H9 (cell line): ENCODE results near the gene FADS3. TPM values are rescaled to one million over a fixed set of nuclear protein-coding genes. Genes with fewer than 3 reads are reported as not detected.

Source experiments
- DNase-seq: peaks from one replicate; pipeline ENCODE4 v3.0.0-alpha.2; 2017
- H2AFZ ChIP-seq: one replicate; pipeline ENCODE4 v1.6.1; 2013; ENCODE audit warnings: mild to moderate bottlenecking, low read length, control low read depth, moderate library complexity
- H2AK5ac ChIP-seq: 2 replicates; pipeline ENCODE4 v1.6.1; 2013; ENCODE audit warnings: low read length, control low read depth, mixed read lengths; ENCODE audit not compliant: insufficient read length
- H2BK120ac ChIP-seq: one replicate; pipeline ENCODE4 v1.6.1; 2013; ENCODE audit warnings: low read depth, mild to moderate bottlenecking, low read length, control low read depth, inconsistent platforms; ENCODE audit not compliant: poor library complexity, severe bottlenecking
- H2BK12ac ChIP-seq: 2 replicates; pipeline ENCODE4 v1.6.1; 2013; ENCODE audit warnings: low read length, control low read depth, mixed read lengths, low read depth; ENCODE audit not compliant: insufficient read length
- H2BK15ac ChIP-seq: 2 replicates; pipeline ENCODE4 v1.6.1; 2013; ENCODE audit warnings: low read depth, low read length, control low read depth
- H2BK20ac ChIP-seq: one replicate; pipeline ENCODE4 v1.6.1; 2013; ENCODE audit warnings: low read depth, mild to moderate bottlenecking, low read length, control low read depth, inconsistent platforms; ENCODE audit not compliant: poor library complexity, severe bottlenecking
- H2BK5ac ChIP-seq: 2 replicates; pipeline ENCODE4 v1.6.1; 2013; ENCODE audit warnings: low read length, control low read depth, mixed read lengths; ENCODE audit not compliant: insufficient read length
- H3K14ac ChIP-seq: 2 replicates; pipeline ENCODE4 v1.6.1; 2013; ENCODE audit warnings: low read length, control low read depth; ENCODE audit not compliant: insufficient read depth
- H3K18ac ChIP-seq: 2 replicates; pipeline ENCODE4 v1.6.1; 2013; ENCODE audit warnings: low read depth, mild to moderate bottlenecking, mixed read lengths, low read length, control low read depth; ENCODE audit not compliant: insufficient read length
- H3K23ac ChIP-seq: 2 replicates; pipeline ENCODE4 v1.6.1; 2013; ENCODE audit warnings: low read length, control low read depth, mixed read lengths, low read depth; ENCODE audit not compliant: insufficient read length
- H3K23me2 ChIP-seq: 2 replicates; pipeline ENCODE4 v1.6.1; 2013; ENCODE audit warnings: low read depth, mild to moderate bottlenecking, mixed read lengths, low read length, control low read depth; ENCODE audit not compliant: insufficient read length, poor library complexity, severe bottlenecking
- H3K27ac ChIP-seq: 2 replicates; pipeline ENCODE4 v1.5.1; 2013; ENCODE audit warnings: low read length, control low read depth, mixed read lengths, low read depth; ENCODE audit not compliant: insufficient read length
- H3K27me3 ChIP-seq: 2 replicates; pipeline ENCODE4 v1.6.1; 2013; ENCODE audit warnings: low read length, control low read depth, inconsistent platforms; ENCODE audit not compliant: insufficient read depth
- H3K4ac ChIP-seq: 2 replicates; pipeline ENCODE4 v1.6.1; 2013; ENCODE audit warnings: low read depth, mild to moderate bottlenecking, control low read depth, inconsistent platforms, low read length, moderate library complexity
- H3K4me1 ChIP-seq: 2 replicates; pipeline ENCODE4 v1.6.1; 2013; ENCODE audit warnings: low read length, control low read depth, inconsistent platforms; ENCODE audit not compliant: insufficient read depth
- H3K4me2 ChIP-seq: 2 replicates; pipeline ENCODE4 v1.6.1; 2013; ENCODE audit warnings: low read length, control low read depth, mixed read lengths; ENCODE audit not compliant: insufficient read length, insufficient read depth
- H3K56ac ChIP-seq: 2 replicates; pipeline ENCODE4 v1.6.1; 2013; ENCODE audit warnings: low read depth, mild to moderate bottlenecking, mixed read lengths, low read length, control low read depth; ENCODE audit not compliant: insufficient read length
- H3K79me1 ChIP-seq: 2 replicates; pipeline ENCODE4 v1.6.1; 2013; ENCODE audit warnings: low read depth, mild to moderate bottlenecking, moderate library complexity, low read length, control low read depth, inconsistent platforms; ENCODE audit not compliant: insufficient read depth, poor library complexity, severe bottlenecking
- H3K79me2 ChIP-seq: 2 replicates; pipeline ENCODE4 v1.6.1; 2013; ENCODE audit warnings: low read length, control low read depth, inconsistent platforms; ENCODE audit not compliant: insufficient read depth
- H3K9ac ChIP-seq: 2 replicates; pipeline ENCODE4 v1.6.1; 2013; ENCODE audit warnings: low read length, control low read depth, mixed read lengths; ENCODE audit not compliant: insufficient read length; ENCODE audit errors: extremely low read depth
- H3K9me3 ChIP-seq: one replicate; pipeline ENCODE4 v1.6.1; 2013; ENCODE audit warnings: low read depth, low read length, inconsistent platforms; ENCODE audit not compliant: control insufficient read depth
- H3T11ph ChIP-seq: one replicate; pipeline ENCODE4 v1.6.1; 2013; ENCODE audit warnings: mild to moderate bottlenecking, low read length, control low read depth, inconsistent platforms
- H4K20me1 ChIP-seq: one replicate; pipeline ENCODE4 v1.6.1; 2013; ENCODE audit not compliant: control insufficient read depth, insufficient read length, insufficient read depth
- H4K5ac ChIP-seq: 2 replicates; pipeline ENCODE4 v1.6.1; 2013; ENCODE audit warnings: low read depth, mild to moderate bottlenecking, mixed read lengths, low read length, control low read depth; ENCODE audit not compliant: insufficient read length
- H4K8ac ChIP-seq: replicated peaks from 2 replicates; pipeline ENCODE4 v1.6.1; 2013; ENCODE audit warnings: low read length, control low read depth, mixed read lengths, low read depth; ENCODE audit not compliant: insufficient read length
- H4K91ac ChIP-seq: 2 replicates; pipeline ENCODE4 v1.6.1; 2013; ENCODE audit warnings: low read depth, mild to moderate bottlenecking, moderate library complexity, mixed read lengths, low read length, control low read depth; ENCODE audit not compliant: insufficient read length
- H3K27ac Mint-ChIP-seq, 3 experiments: 2 replicates in 2 of 3; 3 replicates in 1 of 3; pipeline ENCODE4 v1.8.0; 2020 to 2021; ENCODE audit warnings: mixed read lengths in 3 of 3, mild to moderate bottlenecking in 1 of 3, moderate library complexity in 1 of 3
- H3K27me3 Mint-ChIP-seq: 2 replicates; pipeline ENCODE4 v1.8.0; 2021; ENCODE audit warnings: low read depth, mild to moderate bottlenecking, moderate library complexity, mixed read lengths
- H3K36me3 Mint-ChIP-seq, 3 experiments: 2 replicates in 2 of 3; 3 replicates in 1 of 3; pipeline ENCODE4 v1.8.0; 2020 to 2021; ENCODE audit warnings: low read depth in 3 of 3, mixed read lengths in 3 of 3; ENCODE audit not compliant: insufficient read depth in 1 of 3
- H3K4me1 Mint-ChIP-seq, 2 experiments: 2 replicates each; pipeline ENCODE4 v1.8.0; 2020; ENCODE audit warnings: mixed read lengths in 2 of 2
- H3K4me3 Mint-ChIP-seq, 2 experiments: 2 replicates in 1 of 2; 3 replicates in 1 of 2; pipeline ENCODE4 v1.8.0; 2020 to 2021; ENCODE audit warnings: mild to moderate bottlenecking in 2 of 2, mixed read lengths in 2 of 2, moderate library complexity in 1 of 2
- H3K9me3 Mint-ChIP-seq, 2 experiments: 2 replicates in 1 of 2; 3 replicates in 1 of 2; pipeline ENCODE4 v1.8.0; 2020; ENCODE audit warnings: mild to moderate bottlenecking in 2 of 2, mixed read lengths in 2 of 2, moderate library complexity in 1 of 2
- CTCF ChIP-seq: fragments of 200-600 bp; sonication (generic); conservative IDR thresholded peaks from 3 replicates; pipeline ENCODE4 v1.8.0; 2021; ENCODE audit warnings: antibody characterized with exemption, mild to moderate bottlenecking
- WGBS: extraction: QIAGEN DNeasy Blood & Tissue Kit; methylation state at CpG from one replicate; pipeline ENCODE4 v1.1.7; 2013; ENCODE audit warnings: missing lambda C conversion rate, low lambda C conversion rate, mixed read lengths; ENCODE audit not compliant: insufficient read length; ENCODE audit errors: extremely low coverage; 5-methylcytosine and 5-hydroxymethylcytosine counted together
- total RNA-seq: library from RNA; stranded (reverse); gene quantifications from 2 replicates; pipeline ENCODE4 v1.2.1, GENCODE V29; 2021

The FADS3 gene
- total RNA-seq, 1 experiment from 2014 or later, result 34.9 TPM

DNA sequence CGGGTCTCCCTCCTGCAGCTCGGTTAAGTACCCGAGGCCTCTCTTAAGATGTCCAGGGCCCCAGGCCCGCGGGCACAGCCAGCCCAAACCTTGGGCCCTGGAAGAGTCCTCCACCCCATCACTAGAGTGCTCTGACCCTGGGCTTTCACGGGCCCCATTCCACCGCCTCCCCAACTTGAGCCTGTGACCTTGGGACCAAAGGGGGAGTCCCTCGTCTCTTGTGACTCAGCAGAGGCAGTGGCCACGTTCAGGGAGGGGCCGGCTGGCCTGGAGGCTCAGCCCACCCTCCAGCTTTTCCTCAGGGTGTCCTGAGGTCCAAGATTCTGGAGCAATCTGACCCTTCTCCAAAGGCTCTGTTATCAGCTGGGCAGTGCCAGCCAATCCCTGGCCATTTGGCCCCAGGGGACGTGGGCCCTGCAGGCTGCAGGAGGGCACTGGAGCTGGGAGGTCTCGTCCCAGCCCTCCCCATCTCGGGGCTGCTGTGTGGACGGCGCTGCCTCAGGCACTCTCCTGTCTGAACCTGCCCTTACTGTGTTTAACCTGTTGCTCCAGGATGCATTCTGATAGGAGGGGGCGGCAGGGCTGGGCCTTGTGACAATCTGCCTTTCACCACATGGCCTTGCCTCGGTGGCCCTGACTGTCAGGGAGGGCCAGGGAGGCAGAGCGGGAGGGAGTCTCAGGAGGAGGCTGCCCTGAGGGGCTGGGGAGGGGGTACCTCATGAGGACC lies 25.0 kb downstream of the FADS3 start:
- H3K9ac ChIP-seq, result no peak overlapping the region
- no CpG with 5 or more reads among the region's 18 CpGs for WGBS
- H3K9me3 Mint-ChIP-seq, result no peaks in the 10 kb centered on the region
- no peaks in the 10 kb centered on the region for H3K79me2 ChIP-seq
- no peak overlapping the region for H2BK120ac ChIP-seq
- no peak overlapping the region for H3K4me3 Mint-ChIP-seq
- no peak overlapping the region for H3K14ac ChIP-seq
- no peak overlapping the region for H2BK20ac ChIP-seq
- H3K4me1 Mint-ChIP-seq, result peaks cover 13 to 19% of the 10 kb centered on the region in 2 experiments
- H2AFZ ChIP-seq, result no peak overlapping the region
- no peaks in the 10 kb centered on the region; the same call in 1 of the 2 replicates for H3K27me3 ChIP-seq
- peaks cover 23 to 39% (median 39%) of the 10 kb centered on the region in 3 experiments for H3K36me3 Mint-ChIP-seq
- no peak overlapping the region for H4K5ac ChIP-seq
- no peaks in the 10 kb centered on the region for H3K23me2 ChIP-seq
- no peak overlapping the region for H2BK12ac ChIP-seq
- no peak overlapping the region for H4K91ac ChIP-seq
- no peak overlapping the region for H3T11ph ChIP-seq
- no peaks in the 10 kb centered on the region for H4K20me1 ChIP-seq
- no peak overlapping the region for H2BK5ac ChIP-seq
- peaks cover 10% of the 10 kb centered on the region for H3K27me3 Mint-ChIP-seq
- TF ChIP-seq CTCF, result no peak
- no peak overlapping the region for H2AK5ac ChIP-seq
- no peak overlapping the region for H3K56ac ChIP-seq
- H3K18ac ChIP-seq, result no peak overlapping the region
- no peak for DNase-seq
- no peak overlapping the region for H3K27ac ChIP-seq
- H3K4ac ChIP-seq, result no peak overlapping the region
- no peaks in the 10 kb centered on the region for H3K4me1 ChIP-seq
- H2BK15ac ChIP-seq, result no peak overlapping the region
- no peak overlapping the region for H3K4me2 ChIP-seq
- H3K23ac ChIP-seq, result no peak overlapping the region
- peak overlapping the region in 1 of 3 experiments; percentile 76; a peak in 2 of 7 replicates for H3K27ac Mint-ChIP-seq
- H3K9me3 ChIP-seq, result no peaks in the 10 kb centered on the region
- H3K79me1 ChIP-seq, result no peaks in the 10 kb centered on the region
- H4K8ac ChIP-seq, result no peak overlapping the region
